Right renal cortex interstitium (tissue), 3 donors: ENCODE measurements around the gene WFDC11. TPM values are rescaled to one million over a fixed set of nuclear protein-coding genes. Genes with fewer than 3 reads are reported as not detected.

Source experiments
- DNase-seq, 3 donors: peaks; one replicate each; pipeline ENCODE4 v3.0.0-alpha.2; 2013; ENCODE audit warnings: low read depth in 3 of 3, low spot score in 2 of 3
- polyA plus RNA-seq, 3 donors: library from polyadenylated mRNA; unstranded; fragments of 120-200 nt; gene quantifications; one replicate each; pipeline ENCODE4 v1.2.1, GENCODE V29; 2013; ENCODE audit not compliant: insufficient read length in 3 of 3

Gene WFDC11
- polyA plus RNA-seq, 3 donors: not detected

GRCh38 chr20:45629496-45630100, 40.4 kb downstream of the WFDC11 start, which contains the start of gene WFDC10A:
Gene WFDC10A (plus strand): TSS chr20:45629739. CDS start chr20:45629814, 75 bp downstream.
- peak in 1 of 3 donors; percentile 6 for DNase-seq

- no peak for DNase-seq
Measured at GRCh38 chr20:45626540-45626939, 43.5 kb downstream of the WFDC11 start.

- no peak for DNase-seq
Measured at GRCh38 chr20:45621593-45621992, 48.4 kb downstream of the WFDC11 start.

- no peak for DNase-seq
Measured at GRCh38 chr20:45617591-45617990, 52.4 kb downstream of the WFDC11 start.

GRCh38 chr20:45612314-45612713, 57.7 kb downstream of the WFDC11 start:
- DNase-seq: no peak

GRCh38 chr20:45611054-45611453, 59.0 kb downstream of the WFDC11 start:
- no peak for DNase-seq

GRCh38 chr20:45607810-45608209, 62.2 kb downstream of the WFDC11 start:
- no peak for DNase-seq

Other genes with a start within 250 kb of the WFDC11 start
- gene WFDC2, start 200.5 kb downstream of the WFDC11 start, polyA plus RNA-seq: 100 to 1,000 TPM; 141 to 180 (median 177) TPM
- not detected for gene SPINT3, start 154.6 kb downstream of the WFDC11 start, polyA plus RNA-seq
- gene WFDC6, start 130.8 kb downstream of the WFDC11 start, polyA plus RNA-seq: under 1 TPM in 1 of 3 donors, not detected in 2; 0.19 TPM
- gene EPPIN, start 122.8 kb downstream of the WFDC11 start, polyA plus RNA-seq: under 1 TPM; 0.10 to 0.36 (median 0.32) TPM
- gene WFDC8, start 91.0 kb downstream of the WFDC11 start, polyA plus RNA-seq: under 1 TPM in 1 of 3 donors, not detected in 2; 0.12 TPM
- not detected for gene WFDC10A, start 40.5 kb downstream of the WFDC11 start, polyA plus RNA-seq
- not detected for gene WFDC9, start 39.0 kb downstream of the WFDC11 start, polyA plus RNA-seq
- gene WFDC13, start 31.8 kb upstream of the WFDC11 start, polyA plus RNA-seq: not detected
- gene WFDC10B, start 34.8 kb upstream of the WFDC11 start, polyA plus RNA-seq: not detected
- gene SPINT4, start 52.1 kb upstream of the WFDC11 start, polyA plus RNA-seq: not detected
- gene WFDC3, start 121.6 kb upstream of the WFDC11 start, polyA plus RNA-seq: 1 to 10 TPM; 1.4 to 2.0 (median 1.9) TPM
- gene DNTTIP1, start 121.7 kb upstream of the WFDC11 start, polyA plus RNA-seq: 10 to 100 TPM; 35.2 to 39.0 (median 35.6) TPM
- gene UBE2C, start 142.4 kb upstream of the WFDC11 start, polyA plus RNA-seq: 10 to 100 TPM; 62.5 to 67.2 (median 66.1) TPM
- gene TNNC2, start 157.1 kb upstream of the WFDC11 start, polyA plus RNA-seq: under 1 TPM in 2 of 3 donors, not detected in 1; 0.40 to 0.68 TPM
- 10 to 100 TPM in 2 of 3 donors, 1 to 10 TPM in 1; 9.8 to 10.9 (median 10.3) TPM for gene SNX21, start 163.6 kb upstream of the WFDC11 start, polyA plus RNA-seq
- 10 to 100 TPM; 18.7 to 23.7 (median 20.9) TPM for gene ACOT8, start 187.2 kb upstream of the WFDC11 start, polyA plus RNA-seq
- 1 to 10 TPM; 5.3 to 5.8 (median 5.6) TPM for gene ZSWIM3, start 187.4 kb upstream of the WFDC11 start, polyA plus RNA-seq
- 10 to 100 TPM; 13.4 to 16.0 (median 14.8) TPM for gene ZSWIM1, start 211.0 kb upstream of the WFDC11 start, polyA plus RNA-seq
- 1 to 10 TPM; 2.0 to 3.2 (median 3.0) TPM for gene SPATA25, start 217.4 kb upstream of the WFDC11 start, polyA plus RNA-seq
- 1 to 10 TPM; 4.3 to 6.0 (median 5.5) TPM for gene NEURL2, start 221.0 kb upstream of the WFDC11 start, polyA plus RNA-seq
- 100 to 1,000 TPM; 116 to 134 (median 118) TPM for gene CTSA, start 221.1 kb upstream of the WFDC11 start, polyA plus RNA-seq
- 100 to 1,000 TPM; 129 to 133 (median 131) TPM for gene PLTP, start 241.9 kb upstream of the WFDC11 start, polyA plus RNA-seq